HEK293T (cell line): Measurements from ENCODE around the gene TRIM33.

Experiments
- ARNT ChIP-seq: fragments of 450-650 bp; IDR thresholded peaks from 2 replicates; pipeline ENCODE4 v1.6.1; 2017; ENCODE audit warnings: mild to moderate bottlenecking
- BHLHE40 ChIP-seq: fragments of 450-650 bp; IDR thresholded peaks from 2 replicates; pipeline ENCODE4 v1.6.1; 2016; ENCODE audit warnings: mild to moderate bottlenecking, moderate library complexity, borderline replicate concordance
- ELF4 ChIP-seq: fragments of 450-650 bp; IDR thresholded peaks from 2 replicates; pipeline ENCODE4 v1.6.1; 2017; ENCODE audit warnings: antibody characterized with exemption
- FOXM1 ChIP-seq: fragments of 450-650 bp; IDR thresholded peaks from 2 replicates; pipeline ENCODE4 v1.6.1; 2017; ENCODE audit warnings: mild to moderate bottlenecking, borderline replicate concordance
- L3MBTL2 ChIP-seq: fragments of 450-650 bp; conservative IDR thresholded peaks from 2 replicates; pipeline ENCODE4 v1.6.1; 2016; ENCODE audit warnings: mild to moderate bottlenecking
- NFRKB ChIP-seq: fragments of 450-650 bp; IDR thresholded peaks from 2 replicates; pipeline ENCODE4 v1.6.1; 2016; ENCODE audit warnings: mild to moderate bottlenecking, moderate library complexity
- SP1 ChIP-seq: fragments of 450-650 bp; IDR thresholded peaks from 2 replicates; pipeline ENCODE4 v1.6.1; 2017

GRCh38 chr1:114507513-114507912 lies 3.5 kb downstream of the TRIM33 start:
- no peak for TF ChIP-seq FOXM1
- TF ChIP-seq SP1, result no peak
- no peak for TF ChIP-seq ELF4
- no peak for TF ChIP-seq BHLHE40
- TF ChIP-seq ARNT, result no peak
- no peak for TF ChIP-seq L3MBTL2
- no peak for TF ChIP-seq NFRKB
